ENCODE measurements around the gene SCAMP2. TPM values are rescaled to one million over a fixed set of nuclear protein-coding genes. Genes with fewer than 3 reads are reported as not detected.

SCAMP2 gene
- total RNA-seq, 4 donors from 2014 or later: 51.1 to 82.7 (median 64.4) TPM

GRCh38 chr15:74856537-74856936 is 16.6 kb downstream of the SCAMP2 start:
- no peak for TF ChIP-seq CTCF (IDR thresholded peaks at IDR 0.05; ENCODE audit: low read depth)

- no peak for TF ChIP-seq CTCF (IDR thresholded peaks at IDR 0.05; ENCODE audit: low read depth)
Measured at GRCh38 chr15:74855857-74856256, 17.3 kb downstream of the SCAMP2 start.

DNA sequence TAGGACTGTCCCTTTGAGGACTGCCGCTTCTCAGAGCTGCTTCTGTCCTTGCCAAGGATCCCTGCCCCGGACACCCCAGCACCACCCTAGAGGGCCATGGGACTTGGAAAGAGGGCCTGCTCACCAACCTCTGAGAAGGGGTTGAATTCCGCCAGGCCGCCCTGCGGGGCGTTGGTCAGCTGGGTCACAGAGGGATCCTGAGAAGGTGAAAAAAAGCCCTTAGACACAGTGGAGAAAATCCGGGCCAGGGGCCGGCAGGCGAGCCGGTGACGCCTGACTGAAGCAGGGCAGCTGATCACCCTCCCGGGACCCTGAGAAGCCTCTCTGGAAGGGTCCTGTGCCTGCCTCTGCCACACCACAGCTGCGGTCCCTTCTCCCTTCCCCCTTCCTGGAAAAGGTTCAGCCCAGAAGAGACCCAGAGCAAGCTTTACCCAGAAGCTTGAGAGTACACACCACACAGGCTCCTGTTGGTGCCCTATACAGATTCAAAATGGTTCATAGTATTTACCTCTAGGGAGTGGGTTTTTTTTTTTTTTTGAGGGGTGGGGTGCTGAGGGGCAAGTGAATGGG is 18.6 kb downstream of the SCAMP2 start:
- TF ChIP-seq CTCF (IDR thresholded peaks at IDR 0.05; ENCODE audit: low read depth): no peak

GRCh38 chr15:74851960-74852359 is 21.2 kb downstream of the SCAMP2 start:
- TF ChIP-seq CTCF (IDR thresholded peaks at IDR 0.05; ENCODE audit: low read depth): no peak

GRCh38 chr15:74850393-74850792 is 22.8 kb downstream of the SCAMP2 start:
- TF ChIP-seq CTCF (IDR thresholded peaks at IDR 0.05; ENCODE audit: low read depth): no peak

DNA sequence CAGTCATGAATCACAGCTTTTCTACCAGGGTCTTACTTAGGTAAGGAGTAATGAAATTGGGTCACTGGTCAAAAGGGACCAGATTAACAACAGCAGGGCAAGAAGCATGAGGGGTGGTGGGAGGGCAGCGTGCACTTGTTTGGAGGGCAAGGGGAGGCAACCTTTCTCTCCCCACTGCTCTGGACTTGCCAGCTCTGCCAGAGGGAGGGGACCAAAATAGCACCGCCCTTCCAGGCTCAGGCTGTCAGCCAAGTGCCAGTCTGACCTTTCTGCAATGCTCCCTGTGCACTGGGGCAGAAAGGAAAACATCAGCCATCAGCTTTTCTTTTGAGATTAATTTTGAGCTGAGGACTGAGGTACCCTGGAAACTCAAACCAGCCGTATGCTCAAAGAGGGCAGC is 25.7 kb downstream of the SCAMP2 start:
- TF ChIP-seq CTCF (IDR thresholded peaks at IDR 0.05; ENCODE audit: low read depth): no peak

DNA sequence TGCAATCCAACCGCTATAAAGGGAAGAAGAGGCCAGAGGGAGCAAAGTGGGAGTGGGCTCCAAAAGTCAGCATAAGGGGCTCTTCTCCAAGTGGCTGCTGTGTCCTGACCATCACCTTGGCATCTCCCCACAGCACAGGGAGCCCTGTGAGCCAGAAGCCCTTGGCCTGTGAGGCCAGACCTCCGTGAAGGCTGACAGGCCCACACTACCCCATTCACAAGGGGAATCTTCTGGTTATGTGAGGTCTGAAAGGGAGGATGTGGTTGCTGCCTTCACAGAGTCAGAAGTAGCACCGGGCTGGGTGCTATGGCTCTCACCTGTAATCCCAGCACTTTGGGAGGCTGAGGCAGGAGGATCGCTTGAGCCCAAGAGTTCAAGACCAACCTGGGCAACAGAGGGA is 27.6 kb downstream of the SCAMP2 start:
- TF ChIP-seq CTCF (IDR thresholded peaks at IDR 0.05; ENCODE audit: low read depth): no peak

Measured in subcutaneous adipose tissue (tissue), 4 donors.